Endodermal cell (in vitro differentiated cells): ENCODE data around the gene SNRPA. TPM values are rescaled to one million over a fixed set of nuclear protein-coding genes. Genes with fewer than 3 reads are reported as not detected.

ENCODE experiments used
- DNase-seq: peaks from one replicate; pipeline ENCODE4 v3.0.0-alpha.2; 2017
- H3K27ac ChIP-seq: 2 replicates; pipeline ENCODE4 v1.5.1; 2013; ENCODE audit warnings: mild to moderate bottlenecking, low read depth, low read length, moderate library complexity
- H3K27me3 ChIP-seq: 2 replicates; pipeline ENCODE4 v1.6.1; 2013; ENCODE audit warnings: mild to moderate bottlenecking, low read length, moderate library complexity; ENCODE audit not compliant: insufficient read depth, control insufficient read depth, poor library complexity, severe bottlenecking
- H3K36me3 ChIP-seq: 2 replicates; pipeline ENCODE4 v1.7.0; 2013; ENCODE audit warnings: mild to moderate bottlenecking, low read length, moderate library complexity; ENCODE audit not compliant: control insufficient read depth, insufficient read depth
- H3K4me1 ChIP-seq: one replicate; pipeline ENCODE4 v1.7.0; 2013; ENCODE audit warnings: low read length; ENCODE audit not compliant: control insufficient read depth, insufficient read depth
- H3K4me3 ChIP-seq: 2 replicates; pipeline ENCODE4 v1.5.1; 2013; ENCODE audit warnings: mild to moderate bottlenecking, low read length, moderate library complexity
- H3K9ac ChIP-seq: 2 replicates; pipeline ENCODE4 v1.6.1; 2013; ENCODE audit warnings: mild to moderate bottlenecking, low read length, moderate library complexity; ENCODE audit not compliant: poor library complexity, severe bottlenecking; ENCODE audit errors: extremely low read depth
- H3K9me3 ChIP-seq: 2 replicates; pipeline ENCODE4 v1.6.1; 2013; ENCODE audit warnings: mild to moderate bottlenecking, low read length, moderate library complexity; ENCODE audit not compliant: control insufficient read depth
- H3K27ac Mint-ChIP-seq: 2 replicates; pipeline ENCODE4 v1.8.0; 2020; ENCODE audit warnings: mixed read lengths
- H3K27me3 Mint-ChIP-seq: 2 replicates; pipeline ENCODE4 v1.8.0; 2021; ENCODE audit warnings: mild to moderate bottlenecking, mixed read lengths; ENCODE audit not compliant: insufficient read depth
- H3K36me3 Mint-ChIP-seq: 2 replicates; pipeline ENCODE4 v1.8.0; 2020; ENCODE audit warnings: low read depth, mixed read lengths
- H3K4me1 Mint-ChIP-seq: 2 replicates; pipeline ENCODE4 v1.8.0; 2020; ENCODE audit warnings: mixed read lengths
- H3K4me3 Mint-ChIP-seq: 2 replicates; pipeline ENCODE4 v1.8.0; 2020; ENCODE audit warnings: mild to moderate bottlenecking, moderate library complexity, mixed read lengths
- H3K9me3 Mint-ChIP-seq: 2 replicates; pipeline ENCODE4 v1.8.0; 2020; ENCODE audit warnings: mild to moderate bottlenecking, mixed read lengths
- CTCF ChIP-seq: fragments of 200-600 bp; sonication (generic); conservative IDR thresholded peaks from 2 replicates; pipeline ENCODE4 v1.5.0; 2021; ENCODE audit warnings: antibody characterized with exemption, mild to moderate bottlenecking
- WGBS, 2 experiments: methylation state at CpG; one replicate each; pipeline versions ENCODE4 v1.1.5 to v1.1.7; 2013; ENCODE audit warnings: missing lambda C conversion rate in 2 of 2, mixed read lengths in 1 of 2; ENCODE audit not compliant: insufficient coverage in 1 of 2, insufficient read length in 1 of 2; 5-methylcytosine and 5-hydroxymethylcytosine counted together
- total RNA-seq, 2 donors: library from RNA; stranded (reverse); fragmentation: NEBNext Ultra II Directional in 1 of 2; extraction: Animal tissue kit (Norgen Biotek cat#: 25700) in 1 of 2; gene quantifications; 2 replicates in 1 of 2; 3 replicates in 1 of 2; pipeline ENCODE4 v1.2.1, GENCODE V29; 2021

The SNRPA gene
- total RNA-seq, 2 donors from 2014 or later: 160 to 199 TPM

- DNase-seq: no peak
- no peak for TF ChIP-seq CTCF
- Histone ChIP-seq H3K9ac (no peak overlapping the region), H3K36me3 (peaks cover 68% of the 10 kb centered on the region), H3K4me1 (no peaks in the 10 kb centered on the region), H3K9me3 (no peaks in the 10 kb centered on the region), H3K4me3 (no peak overlapping the region), H3K27ac (no peak overlapping the region), H3K27me3 (no peaks in the 10 kb centered on the region)
- H3K4me3 Mint-ChIP-seq: no peak overlapping the region
- H3K36me3 Mint-ChIP-seq: peaks cover 69% of the 10 kb centered on the region
- H3K4me1 Mint-ChIP-seq: no peaks in the 10 kb centered on the region
- H3K27me3 Mint-ChIP-seq: no peaks in the 10 kb centered on the region
- no peaks in the 10 kb centered on the region for H3K9me3 Mint-ChIP-seq
- 92 to 97% methylated on average over 7 to 13 of the region's 13 CpGs for WGBS, 2 experiments
- no peak overlapping the region for H3K27ac Mint-ChIP-seq
Measured at GRCh38 chr19:40733149-40733548, 17.9 kb upstream of the SNRPA start.

- Histone ChIP-seq H3K36me3 (peaks cover 68% of the 10 kb centered on the region), H3K4me1 (no peaks in the 10 kb centered on the region), H3K9ac (no peak overlapping the region), H3K27me3 (no peaks in the 10 kb centered on the region), H3K27ac (no peak overlapping the region), H3K4me3 (no peak overlapping the region), H3K9me3 (no peaks in the 10 kb centered on the region)
- no peaks in the 10 kb centered on the region for H3K9me3 Mint-ChIP-seq
- no peak overlapping the region for H3K4me3 Mint-ChIP-seq
- 87 to 94% methylated on average over 11 of the region's 11 CpGs for WGBS, 2 experiments
- no peaks in the 10 kb centered on the region for H3K4me1 Mint-ChIP-seq
- no peak for DNase-seq
- peaks cover 73% of the 10 kb centered on the region for H3K36me3 Mint-ChIP-seq
- TF ChIP-seq CTCF: no peak
- no peak overlapping the region for H3K27ac Mint-ChIP-seq
- H3K27me3 Mint-ChIP-seq: no peaks in the 10 kb centered on the region
Measured at GRCh38 chr19:40735013-40735771, 15.8 kb upstream of the SNRPA start.

GRCh38 chr19:40736661-40737060 lies 14.3 kb upstream of the SNRPA start:
- Mint-ChIP-seq H3K36me3 (peaks cover 65% of the 10 kb centered on the region), H3K4me1 (no peaks in the 10 kb centered on the region), H3K27ac (no peak overlapping the region), H3K4me3 (no peak overlapping the region), H3K27me3 (no peaks in the 10 kb centered on the region), H3K9me3 (no peaks in the 10 kb centered on the region)
- no peak overlapping the region for H3K9ac ChIP-seq
- no peaks in the 10 kb centered on the region for H3K4me1 ChIP-seq
- no peak overlapping the region for H3K4me3 ChIP-seq
- no peak for TF ChIP-seq CTCF
- H3K27ac ChIP-seq: no peak overlapping the region
- WGBS, 2 experiments: 88 to 100% methylated on average over 1 to 9 of the region's 9 CpGs
- no peaks in the 10 kb centered on the region for H3K9me3 ChIP-seq
- no peak for DNase-seq
- H3K36me3 ChIP-seq: peaks cover 56% of the 10 kb centered on the region
- no peaks in the 10 kb centered on the region for H3K27me3 ChIP-seq
